Measurements from ENCODE around the gene TTLL11.
A peak's percentile ranks its signal among the peaks of the same experiment; 100 is the strongest.

Gene TTLL11

GRCh38 chr9:121844098-121844497 is 249.0 kb downstream of the TTLL11 start:
- Histone ChIP-seq H3K4me3 (ENCODE audit: low read length) (no peak overlapping the region), H3K4me2 (ENCODE audit: low read length) (no peak overlapping the region), H3K9ac (ENCODE audit: low read depth, low read length) (no peak overlapping the region), H3K4me1 (ENCODE audit: control insufficient read depth, insufficient read depth, low read length) (peaks cover 8% of the 10 kb centered on the region), H3K36me3 (ENCODE audit: insufficient read depth, low read length) (peaks cover 4% of the 10 kb centered on the region), H3K9me3 (replicated peaks; ENCODE audit: low read length) (no peaks in the 10 kb centered on the region), H3K27me3 (ENCODE audit: control insufficient read depth, insufficient read depth, low read length) (no peaks in the 10 kb centered on the region)

- H3K36me3 ChIP-seq (ENCODE audit: insufficient read depth, low read length): peaks cover 4% of the 10 kb centered on the region
- H3K9me3 ChIP-seq (replicated peaks; ENCODE audit: low read length): no peaks in the 10 kb centered on the region
- no peak overlapping the region for H3K4me2 ChIP-seq (ENCODE audit: low read length)
- no peaks in the 10 kb centered on the region for H3K27me3 ChIP-seq (ENCODE audit: control insufficient read depth, insufficient read depth, low read length)
- no peak overlapping the region for H3K4me3 ChIP-seq (ENCODE audit: low read length)
- peaks cover 11% of the 10 kb centered on the region for H3K4me1 ChIP-seq (ENCODE audit: control insufficient read depth, insufficient read depth, low read length)
- H3K9ac ChIP-seq (ENCODE audit: low read depth, low read length): no peak overlapping the region
These were observed 250.5 kb downstream of the TTLL11 start for GRCh38 chr9:121842612-121842978.

GRCh38 chr9:121841771-121842611 is 251.1 kb downstream of the TTLL11 start:
- Histone ChIP-seq H3K4me1 (ENCODE audit: control insufficient read depth, insufficient read depth, low read length) (peaks cover 15% of the 10 kb centered on the region), H3K4me2 (ENCODE audit: low read length) (no peak overlapping the region), H3K36me3 (ENCODE audit: insufficient read depth, low read length) (peaks cover 4% of the 10 kb centered on the region), H3K9me3 (replicated peaks; ENCODE audit: low read length) (no peaks in the 10 kb centered on the region), H3K9ac (ENCODE audit: low read depth, low read length) (no peak overlapping the region), H3K4me3 (ENCODE audit: low read length) (no peak overlapping the region), H3K27me3 (ENCODE audit: control insufficient read depth, insufficient read depth, low read length) (no peaks in the 10 kb centered on the region)

- Histone ChIP-seq H3K4me3 (ENCODE audit: low read length) (no peak overlapping the region), H3K27me3 (ENCODE audit: control insufficient read depth, insufficient read depth, low read length) (no peaks in the 10 kb centered on the region), H3K4me2 (ENCODE audit: low read length) (no peak overlapping the region), H3K36me3 (ENCODE audit: insufficient read depth, low read length) (peaks cover 4% of the 10 kb centered on the region), H3K9me3 (replicated peaks; ENCODE audit: low read length) (no peaks in the 10 kb centered on the region), H3K4me1 (ENCODE audit: control insufficient read depth, insufficient read depth, low read length) (peaks cover 15% of the 10 kb centered on the region), H3K9ac (ENCODE audit: low read depth, low read length) (no peak overlapping the region)
These were observed 252.0 kb downstream of the TTLL11 start for GRCh38 chr9:121840838-121841760.

GRCh38 chr9:121839726-121840500 is 253.2 kb downstream of the TTLL11 start:
- Histone ChIP-seq H3K4me2 (ENCODE audit: low read length) (no peak overlapping the region), H3K9me3 (replicated peaks; ENCODE audit: low read length) (no peaks in the 10 kb centered on the region), H3K4me3 (ENCODE audit: low read length) (no peak overlapping the region), H3K9ac (ENCODE audit: low read depth, low read length) (no peak overlapping the region), H3K27me3 (ENCODE audit: control insufficient read depth, insufficient read depth, low read length) (no peaks in the 10 kb centered on the region), H3K4me1 (ENCODE audit: control insufficient read depth, insufficient read depth, low read length) (peaks cover 15% of the 10 kb centered on the region), H3K36me3 (ENCODE audit: insufficient read depth, low read length) (peaks cover 4% of the 10 kb centered on the region)

- no peaks in the 10 kb centered on the region for H3K9me3 ChIP-seq (replicated peaks; ENCODE audit: low read length)
- no peak overlapping the region for H3K9ac ChIP-seq (ENCODE audit: low read depth, low read length)
- peaks cover 4% of the 10 kb centered on the region for H3K36me3 ChIP-seq (ENCODE audit: insufficient read depth, low read length)
- H3K4me1 ChIP-seq (ENCODE audit: control insufficient read depth, insufficient read depth, low read length): peaks cover 15% of the 10 kb centered on the region
- no peak overlapping the region for H3K4me3 ChIP-seq (ENCODE audit: low read length)
- no peaks in the 10 kb centered on the region for H3K27me3 ChIP-seq (ENCODE audit: control insufficient read depth, insufficient read depth, low read length)
- H3K4me2 ChIP-seq (ENCODE audit: low read length): no peak overlapping the region
These were observed 254.1 kb downstream of the TTLL11 start for GRCh38 chr9:121838746-121839669.

- Histone ChIP-seq H3K4me3 (ENCODE audit: low read length) (no peak overlapping the region), H3K36me3 (ENCODE audit: insufficient read depth, low read length) (peaks cover 4% of the 10 kb centered on the region), H3K4me2 (ENCODE audit: low read length) (peak overlapping the region; percentile 33), H3K9me3 (replicated peaks; ENCODE audit: low read length) (no peaks in the 10 kb centered on the region), H3K4me1 (ENCODE audit: control insufficient read depth, insufficient read depth, low read length) (peaks cover 10% of the 10 kb centered on the region), H3K27me3 (ENCODE audit: control insufficient read depth, insufficient read depth, low read length) (no peaks in the 10 kb centered on the region), H3K9ac (ENCODE audit: low read depth, low read length) (no peak overlapping the region)
These were observed 255.8 kb downstream of the TTLL11 start for GRCh38 chr9:121837113-121837961.

GRCh38 chr9:121836366-121836885 is 256.7 kb downstream of the TTLL11 start:
- peaks cover 7% of the 10 kb centered on the region for H3K4me1 ChIP-seq (ENCODE audit: control insufficient read depth, insufficient read depth, low read length)
- no peaks in the 10 kb centered on the region for H3K9me3 ChIP-seq (replicated peaks; ENCODE audit: low read length)
- H3K4me3 ChIP-seq (ENCODE audit: low read length): no peak overlapping the region
- H3K36me3 ChIP-seq (ENCODE audit: insufficient read depth, low read length): peaks cover 7% of the 10 kb centered on the region
- no peaks in the 10 kb centered on the region for H3K27me3 ChIP-seq (ENCODE audit: control insufficient read depth, insufficient read depth, low read length)
- H3K9ac ChIP-seq (ENCODE audit: low read depth, low read length): no peak overlapping the region
- H3K4me2 ChIP-seq (ENCODE audit: low read length): no peak overlapping the region

- H3K27me3 ChIP-seq (ENCODE audit: control insufficient read depth, insufficient read depth, low read length): no peaks in the 10 kb centered on the region
- no peak overlapping the region for H3K4me2 ChIP-seq (ENCODE audit: low read length)
- H3K9ac ChIP-seq (ENCODE audit: low read depth, low read length): no peak overlapping the region
- no peak overlapping the region for H3K4me3 ChIP-seq (ENCODE audit: low read length)
- peaks cover 7% of the 10 kb centered on the region for H3K4me1 ChIP-seq (ENCODE audit: control insufficient read depth, insufficient read depth, low read length)
- H3K36me3 ChIP-seq (ENCODE audit: insufficient read depth, low read length): peaks cover 7% of the 10 kb centered on the region
- H3K9me3 ChIP-seq (replicated peaks; ENCODE audit: low read length): no peaks in the 10 kb centered on the region
These were observed 257.3 kb downstream of the TTLL11 start for GRCh38 chr9:121835587-121836365.
